HG03196 (cell line): ENCODE results near the gene OCIAD2.
"Not testable (repeated sequence)": the region's sequence is repeated elsewhere in the genome, so short reads cannot be mapped to it uniquely, and the experiment has no call there.

Source experiments
- ATAC-seq: cut with Tn5 transposase; IDR thresholded peaks from one replicate; pipeline ENCODE4 v1.9.1; 2021; ENCODE audit not compliant: unreplicated experiment

Gene OCIAD2

GRCh38 chr4:48854982-48855381 lies 51.6 kb downstream of the OCIAD2 start:
- ATAC-seq: no peak

GRCh38 chr4:48854395-48854683 lies 52.2 kb downstream of the OCIAD2 start:
- ATAC-seq: no peak

- ATAC-seq: no peak
Observed at GRCh38 chr4:48853604-48854394, 52.8 kb downstream of the OCIAD2 start.

- ATAC-seq: no peak
Observed at GRCh38 chr4:48851651-48852050, 54.9 kb downstream of the OCIAD2 start.

- not testable (repeated sequence) for ATAC-seq
Observed at GRCh38 chr4:48848799-48849198, 57.8 kb downstream of the OCIAD2 start.

GRCh38 chr4:48844843-48845242 lies 61.7 kb downstream of the OCIAD2 start:
- ATAC-seq: no peak

- ATAC-seq: no peak
Observed at GRCh38 chr4:48841045-48841827, 65.3 kb downstream of the OCIAD2 start.

- no peak for ATAC-seq
Observed at GRCh38 chr4:48836658-48837057, 69.9 kb downstream of the OCIAD2 start.
